ENCODE measurements around the gene SUN2. TPM values are rescaled to one million over a fixed set of nuclear protein-coding genes. Genes with fewer than 3 reads are reported as not detected.
A peak's percentile ranks its signal among the peaks of the same experiment; 100 is the strongest.
"Not testable (repeated sequence)": the region's sequence is repeated elsewhere in the genome, so short reads cannot be mapped to it uniquely, and the experiment has no call there.

Gene SUN2, protein sequence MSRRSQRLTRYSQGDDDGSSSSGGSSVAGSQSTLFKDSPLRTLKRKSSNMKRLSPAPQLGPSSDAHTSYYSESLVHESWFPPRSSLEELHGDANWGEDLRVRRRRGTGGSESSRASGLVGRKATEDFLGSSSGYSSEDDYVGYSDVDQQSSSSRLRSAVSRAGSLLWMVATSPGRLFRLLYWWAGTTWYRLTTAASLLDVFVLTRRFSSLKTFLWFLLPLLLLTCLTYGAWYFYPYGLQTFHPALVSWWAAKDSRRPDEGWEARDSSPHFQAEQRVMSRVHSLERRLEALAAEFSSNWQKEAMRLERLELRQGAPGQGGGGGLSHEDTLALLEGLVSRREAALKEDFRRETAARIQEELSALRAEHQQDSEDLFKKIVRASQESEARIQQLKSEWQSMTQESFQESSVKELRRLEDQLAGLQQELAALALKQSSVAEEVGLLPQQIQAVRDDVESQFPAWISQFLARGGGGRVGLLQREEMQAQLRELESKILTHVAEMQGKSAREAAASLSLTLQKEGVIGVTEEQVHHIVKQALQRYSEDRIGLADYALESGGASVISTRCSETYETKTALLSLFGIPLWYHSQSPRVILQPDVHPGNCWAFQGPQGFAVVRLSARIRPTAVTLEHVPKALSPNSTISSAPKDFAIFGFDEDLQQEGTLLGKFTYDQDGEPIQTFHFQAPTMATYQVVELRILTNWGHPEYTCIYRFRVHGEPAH
- total RNA-seq (100 to 1,000 TPM in 5 of 10 donors, 10 to 100 TPM in 5; 70.2 to 178 (median 97.2) TPM), polyA plus RNA-seq (100 to 1,000 TPM in 1 of 2 donors, 10 to 100 TPM in 1; 38.6 to 112 TPM)
- long read RNA-seq, donor 1, full-length matches to known transcripts, result 2 of 519 reads
- long read RNA-seq, donor 1, partial matches to known transcripts, result 119 of 519 reads
- long read RNA-seq, donor 1, other reads (novel, unspliced or antisense), result 398 of 519 reads
- long read RNA-seq, donor 2, partial matches to known transcripts, result 158 of 590 reads
- long read RNA-seq, donor 2, other reads (novel, unspliced or antisense), result 432 of 590 reads
- long read RNA-seq, donor 3, full-length matches to known transcripts, result 5 of 350 reads
- long read RNA-seq, donor 3, partial matches to known transcripts, result 204 of 350 reads
- long read RNA-seq, donor 3, other reads (novel, unspliced or antisense), result 141 of 350 reads

GRCh38 chr22:38755911-38756532, at the start of gene SUN2:
Gene SUN2, minus strand, starts transcription at chr22:38755998. Its CDS starts 3,370 bp downstream, at chr22:38752628.
- Histone ChIP-seq H3K4me3 (peak within 1 kb of the TSS; percentile 36 to 82 (median 71)), H3K27me3 (no peaks in the 10 kb centered on the region), H3K9me3 (no peaks in the 10 kb centered on the region), H3K4me1 (peaks cover 2 to 62% (median 27%) of the 10 kb centered on the region in 9 donors), H3K27ac (peak within 1 kb of the TSS; percentile 93 to 99 (median 96)), H3K36me3 (peaks cover 0 to 27% (median 14%) of the 10 kb centered on the region in 9 donors)
- TF ChIP-seq, protein P1, sequence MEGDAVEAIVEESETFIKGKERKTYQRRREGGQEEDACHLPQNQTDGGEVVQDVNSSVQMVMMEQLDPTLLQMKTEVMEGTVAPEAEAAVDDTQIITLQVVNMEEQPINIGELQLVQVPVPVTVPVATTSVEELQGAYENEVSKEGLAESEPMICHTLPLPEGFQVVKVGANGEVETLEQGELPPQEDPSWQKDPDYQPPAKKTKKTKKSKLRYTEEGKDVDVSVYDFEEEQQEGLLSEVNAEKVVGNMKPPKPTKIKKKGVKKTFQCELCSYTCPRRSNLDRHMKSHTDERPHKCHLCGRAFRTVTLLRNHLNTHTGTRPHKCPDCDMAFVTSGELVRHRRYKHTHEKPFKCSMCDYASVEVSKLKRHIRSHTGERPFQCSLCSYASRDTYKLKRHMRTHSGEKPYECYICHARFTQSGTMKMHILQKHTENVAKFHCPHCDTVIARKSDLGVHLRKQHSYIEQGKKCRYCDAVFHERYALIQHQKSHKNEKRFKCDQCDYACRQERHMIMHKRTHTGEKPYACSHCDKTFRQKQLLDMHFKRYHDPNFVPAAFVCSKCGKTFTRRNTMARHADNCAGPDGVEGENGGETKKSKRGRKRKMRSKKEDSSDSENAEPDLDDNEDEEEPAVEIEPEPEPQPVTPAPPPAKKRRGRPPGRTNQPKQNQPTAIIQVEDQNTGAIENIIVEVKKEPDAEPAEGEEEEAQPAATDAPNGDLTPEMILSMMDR (IDR thresholded peaks at IDR 0.05), result no peak
- ATAC-seq (peak; percentile 78 to 92 (median 86)), DNase-seq (peak; percentile 92 to 96)
- intact Hi-C loops (cut with DNase I), result loop anchor here in 3 of 10 donors (1.0 to 10.0 kb wide), 3 partner anchors 49 to 51 kb away; partner anchors contain the start of genes GTPBP1 (in 2 of the 3) and JOSD1 (in 1 of the 3)
- 0 to 1% methylated on average over 37 to 68 of the region's 68 CpGs for WGBS, 2 donors

- H3K36me3 ChIP-seq; H3K4me1 ChIP-seq; H3K4me3 ChIP-seq; ATAC-seq; H3K27me3 ChIP-seq; H3K27ac ChIP-seq; DNase-seq; intact Hi-C loops (cut with DNase I): not testable (repeated sequence)
- 64 to 70% methylated on average over 8 of the region's 8 CpGs for WGBS, 2 donors
- H3K9me3 ChIP-seq, result peaks cover 0 to 10% (median 3%) of the 10 kb centered on the region in 11 donors
Measured at GRCh38 chr22:38805041-38805593, 49.3 kb upstream of the SUN2 start.

- WGBS, 2 donors, result 33 to 41% methylated on average over 10 of the region's 10 CpGs
- TF ChIP-seq, protein P1 (IDR thresholded peaks at IDR 0.05), result no peak
- ATAC-seq (peak in 7 of 8 donors; percentile 58 to 90 (median 79)), DNase-seq (peak in 1 of 2 donors; percentile 38)
- Histone ChIP-seq H3K36me3 (no peaks in the 10 kb centered on the region), H3K9me3 (peaks cover 0 to 7% (median 0%) of the 10 kb centered on the region in 11 donors), H3K27ac (no peak overlapping the region), H3K4me1 (peaks cover 0 to 7% (median 0%) of the 10 kb centered on the region in 9 donors), H3K4me3 (no peak overlapping the region), H3K27me3 (no peaks in the 10 kb centered on the region)
- intact Hi-C loops (cut with DNase I), result loop anchor here in 1 of 10 donors (2.0 kb wide), 1 partner anchor 34 kb away; no protein-coding TSS in a partner anchor
Measured at GRCh38 chr22:38802671-38803121, 46.9 kb upstream of the SUN2 start.
